Breast epithelium (tissue), 4 donors: ENCODE results near the gene SCG5. TPM values are rescaled to one million over a fixed set of nuclear protein-coding genes. Genes with fewer than 3 reads are reported as not detected.
A peak's percentile ranks its signal among the peaks of the same experiment; 100 is the strongest.

Experiments
- DNase-seq, 2 donors: peaks; one replicate each; pipeline ENCODE4 v3.0.0-alpha.2; 2019; ENCODE audit warnings: low spot score in 2 of 2
- H3K27ac ChIP-seq, 2 donors: fragments of 200-600 bp; sonication (generic) in 1 of 2; one replicate each; pipeline ENCODE4 v1.5.1; 2016 to 2019; ENCODE audit warnings: mild to moderate bottlenecking in 1 of 2
- H3K27me3 ChIP-seq, 2 donors: fragments of 200-600 bp; sonication (generic) in 1 of 2; one replicate each; pipeline versions ENCODE4 v1.5.1 to v1.6.0; 2017 to 2019; ENCODE audit warnings: control low read depth in 1 of 2, mild to moderate bottlenecking in 1 of 2
- H3K36me3 ChIP-seq: fragments of 200-600 bp; one replicate; pipeline ENCODE4 v1.5.1; 2019
- H3K4me1 ChIP-seq, 2 donors: fragments of 200-600 bp; sonication (generic); one replicate each; pipeline ENCODE4 v1.5.1; 2016 to 2019; ENCODE audit warnings: control low read depth in 1 of 2
- H3K4me3 ChIP-seq, 3 donors: fragments of 200-600 bp; sonication (generic); 1 replicate in 2 of 3; 2 replicates in 1 of 3; pipeline ENCODE4 v1.5.1; 2016 to 2019; ENCODE audit warnings: mild to moderate bottlenecking in 3 of 3, moderate library complexity in 2 of 3
- H3K9me3 ChIP-seq, 2 donors: fragments of 200-600 bp; sonication (generic) in 1 of 2; one replicate each; pipeline ENCODE4 v1.5.1; 2016 to 2019; ENCODE audit warnings: control low read depth in 1 of 2
- CTCF ChIP-seq, 3 donors: fragments of 450-650 bp; IDR thresholded peaks; one replicate each; pipeline ENCODE4 v1.5.1; 2016 to 2017; ENCODE audit warnings: antibody characterized with exemption in 3 of 3, mild to moderate bottlenecking in 3 of 3, moderate library complexity in 3 of 3
- POLR2A ChIP-seq: fragments of 450-650 bp; IDR thresholded peaks from one replicate; pipeline ENCODE4 v1.6.1; 2016; ENCODE audit warnings: antibody characterized with exemption, mild to moderate bottlenecking, moderate library complexity
- POLR2AphosphoS5 ChIP-seq, 3 donors: sonication (generic); formaldehyde crosslinking; IDR thresholded peaks; one replicate each; pipeline ENCODE4 v1.6.1; 2017; ENCODE audit warnings: antibody characterized with exemption in 3 of 3
- intact Hi-C: fragments of 100-400 bp; cut with DNase I; formaldehyde crosslinking; loops from one replicate; pipeline ENCODE4 v1.15.1; 2023; ENCODE audit warnings: low total_unique reads
- total RNA-seq, 3 donors: library from RNA; depleted of rRNA; stranded (reverse); fragments of >200 nt; gene quantifications; one replicate each; pipeline ENCODE4 v1.1.0, GENCODE V29; 2016

Gene SCG5
- total RNA-seq, 3 donors from 2014 or later, result 5.0 to 11.1 TPM; not detected in 1

GRCh38 chr15:32671339-32672325 is 30.1 kb downstream of the SCG5 start:
- Histone ChIP-seq H3K4me1 (peaks cover 0 to 3% of the 10 kb centered on the region in 2 donors), H3K27me3 (no peaks in the 10 kb centered on the region), H3K4me3 (no peak overlapping the region), H3K27ac (peak overlapping the region; percentile 76 to 86), H3K9me3 (no peaks in the 10 kb centered on the region), H3K36me3 (no peaks in the 10 kb centered on the region)
- DNase-seq, result no peak
- TF ChIP-seq CTCF (IDR thresholded peaks at IDR 0.05), result no peak
- no peak for TF ChIP-seq POLR2AphosphoS5 (IDR thresholded peaks at IDR 0.05)
- no peak for TF ChIP-seq POLR2A
- intact Hi-C loops, result no loop called here

GRCh38 chr15:32674681-32675080 is 33.2 kb downstream of the SCG5 start:
- no peak overlapping the region for H3K4me3 ChIP-seq
- H3K4me1 ChIP-seq, result peaks cover 0 to 3% of the 10 kb centered on the region in 2 donors
- DNase-seq, result no peak
- no peaks in the 10 kb centered on the region for H3K36me3 ChIP-seq
- no peaks in the 10 kb centered on the region for H3K27me3 ChIP-seq
- intact Hi-C loops, result no loop called here
- H3K9me3 ChIP-seq, result no peaks in the 10 kb centered on the region
- no peak overlapping the region for H3K27ac ChIP-seq
- TF ChIP-seq CTCF (IDR thresholded peaks at IDR 0.05), result no peak
- no peak for TF ChIP-seq POLR2AphosphoS5 (IDR thresholded peaks at IDR 0.05)
- no peak for TF ChIP-seq POLR2A

GRCh38 chr15:32675466-32675865 is 34.0 kb downstream of the SCG5 start:
- Histone ChIP-seq H3K27me3 (no peaks in the 10 kb centered on the region), H3K27ac (no peak overlapping the region), H3K36me3 (no peaks in the 10 kb centered on the region), H3K4me1 (peaks cover 0 to 3% of the 10 kb centered on the region in 2 donors), H3K4me3 (no peak overlapping the region), H3K9me3 (no peaks in the 10 kb centered on the region)
- intact Hi-C loops, result no loop called here
- DNase-seq, result no peak
- TF ChIP-seq CTCF (IDR thresholded peaks at IDR 0.05), result no peak
- TF ChIP-seq POLR2AphosphoS5 (IDR thresholded peaks at IDR 0.05), result no peak
- no peak for TF ChIP-seq POLR2A

GRCh38 chr15:32676169-32676568 is 34.7 kb downstream of the SCG5 start:
- intact Hi-C loops, result no loop called here
- no peak for DNase-seq
- no peak overlapping the region for H3K4me3 ChIP-seq
- no peaks in the 10 kb centered on the region for H3K27me3 ChIP-seq
- no peak overlapping the region for H3K27ac ChIP-seq
- peaks cover 0 to 3% of the 10 kb centered on the region in 2 donors for H3K4me1 ChIP-seq
- H3K9me3 ChIP-seq, result no peaks in the 10 kb centered on the region
- TF ChIP-seq POLR2A (no peak), CTCF (IDR thresholded peaks at IDR 0.05) (no peak), POLR2AphosphoS5 (IDR thresholded peaks at IDR 0.05) (no peak)
- H3K36me3 ChIP-seq, result no peaks in the 10 kb centered on the region

- DNase-seq, result no peak
- TF ChIP-seq POLR2A (no peak), CTCF (IDR thresholded peaks at IDR 0.05) (no peak)
- no peaks in the 10 kb centered on the region for H3K27me3 ChIP-seq
- H3K9me3 ChIP-seq, result no peaks in the 10 kb centered on the region
- peaks cover 0 to 3% of the 10 kb centered on the region in 2 donors for H3K4me1 ChIP-seq
- H3K27ac ChIP-seq, result peak overlapping the region in 1 of 2 donors; percentile 34
- intact Hi-C loops, result no loop called here
- no peak overlapping the region for H3K4me3 ChIP-seq
- no peaks in the 10 kb centered on the region for H3K36me3 ChIP-seq
Measured at GRCh38 chr15:32677238-32677750, 35.8 kb downstream of the SCG5 start.
